GM12878 (cell line): ENCODE measurements around the gene AATF. TPM values are rescaled to one million over a fixed set of nuclear protein-coding genes. Genes with fewer than 3 reads are reported as not detected.

Source experiments
- ATAC-seq: fragments of 200-7000 bp; cut with Tn5 transposase; 3 replicates; pipeline ENCODE4 v1.9.1; 2020; ENCODE audit warnings: mild to moderate bottlenecking, moderate library complexity
- BruUV-seq: library from RNA; stranded (reverse); fragments of 400-500 nt; replicated peaks from 2 replicates; lab custom pipeline; 2021; lab: Mats Ljungman, UMichigan
- CTCF ChIA-PET: fragments of 300-600 bp; sonication (Branson Sonifier 250); formaldehyde crosslinking; extraction: SDS; loops from one replicate; lab custom pipeline; 2021; ENCODE audit warnings: inconsistent platforms; lab: Yijun Ruan, JAX
- POLR2A ChIA-PET: fragments of 350-600 bp; formaldehyde crosslinking; extraction: SDS; loops from one replicate; lab custom pipeline; 2021; ENCODE audit warnings: inconsistent platforms; lab: Charles Lee
- RAD21 ChIA-PET: fragments of 300-600 bp; sonication (Branson Sonifier 250); formaldehyde crosslinking; loops from one replicate; lab custom pipeline; 2023; ENCODE audit warnings: antibody characterized with exemption; ENCODE audit not compliant: unreplicated experiment; lab: Charles Lee
- SMC1A ChIA-PET: fragments of 300-600 bp; sonication (Branson Sonifier 250); formaldehyde crosslinking; loops from one replicate; lab custom pipeline; 2023; ENCODE audit not compliant: unreplicated experiment, uncharacterized antibody; lab: Charles Lee
- DNase-seq: peaks from one replicate; pipeline ENCODE4 v3.0.0-alpha.2; 2011; ENCODE audit warnings: low read depth, low spot score
- FAIRE-seq: peaks from 3 replicates; lab custom pipeline; 2011; peaks lifted over from hg19 to GRCh38; lab: Jason Lieb, UNC
- H2AFZ ChIP-seq: 2 replicates; pipeline ENCODE4 v1.6.0; 2011; ENCODE audit warnings: low read depth, low read length, control low read depth; ENCODE audit not compliant: control insufficient read depth
- H3K27ac ChIP-seq: 2 replicates; pipeline ENCODE4 v1.5.1; 2011; ENCODE audit warnings: control low read depth; ENCODE audit not compliant: control insufficient read depth, insufficient read depth
- H3K27me3 ChIP-seq, 2 experiments: replicated peaks in 1 of 2; 2 replicates each; pipeline versions ENCODE4 v1.6.0 to v1.6.1; 2011; ENCODE audit warnings: low read length in 1 of 2; ENCODE audit not compliant: control insufficient read depth in 2 of 2, insufficient read depth in 2 of 2
- H3K36me3 ChIP-seq, 2 experiments: 2 replicates each; pipeline ENCODE4 v1.5.1; 2011; ENCODE audit warnings: low read length in 1 of 2; ENCODE audit not compliant: control insufficient read depth in 2 of 2, insufficient read depth in 2 of 2
- H3K4me1 ChIP-seq: 2 replicates; pipeline ENCODE4 v1.6.1; 2011; ENCODE audit warnings: mild to moderate bottlenecking, low read length, moderate library complexity, mixed read lengths; ENCODE audit not compliant: control insufficient read depth, insufficient read depth
- H3K4me2 ChIP-seq: 2 replicates; pipeline ENCODE4 v1.6.0; 2011; ENCODE audit warnings: control low read depth; ENCODE audit not compliant: control insufficient read depth, insufficient read depth
- H3K4me3 ChIP-seq: fragments of 200-600 bp; sonication (generic); 2 replicates; pipeline ENCODE4 v1.5.1; 2016
- H3K79me2 ChIP-seq: 2 replicates; pipeline ENCODE4 v1.6.0; 2011; ENCODE audit warnings: low read length; ENCODE audit not compliant: control insufficient read depth, insufficient read depth
- H3K9ac ChIP-seq: 2 replicates; pipeline ENCODE4 v1.8.0; 2011; ENCODE audit warnings: low read length, control low read depth, mixed read lengths; ENCODE audit not compliant: control insufficient read depth, insufficient read depth
- H3K9me3 ChIP-seq: replicated peaks from 3 replicates; pipeline ENCODE4 v1.5.1; 2011; ENCODE audit warnings: mild to moderate bottlenecking, low read length; ENCODE audit not compliant: control insufficient read depth, insufficient read depth
- H4K20me1 ChIP-seq: 2 replicates; pipeline ENCODE4 v1.6.0; 2011; ENCODE audit not compliant: control insufficient read depth, insufficient read depth
- ATF3 ChIP-seq: IDR thresholded peaks from 2 replicates; pipeline ENCODE4 v1.6.1; 2011; ENCODE audit warnings: low read depth, mild to moderate bottlenecking, low read length, moderate library complexity, borderline replicate concordance; ENCODE audit errors: extremely low read depth
- BACH1 ChIP-seq: fragments of 450-650 bp; IDR thresholded peaks from 2 replicates; pipeline ENCODE4 v1.6.1; 2017; ENCODE audit warnings: mild to moderate bottlenecking, borderline replicate concordance
- CEBPB ChIP-seq, 2 experiments: fragments of 150-350 bp in 1 of 2; IDR thresholded peaks; 2 replicates each; pipeline ENCODE4 v1.6.1; 2012 to 2014; ENCODE audit warnings: low read depth in 2 of 2, low read length in 2 of 2, borderline replicate concordance in 1 of 2, inconsistent platforms in 1 of 2
- ESRRA ChIP-seq: IDR thresholded peaks from 2 replicates; pipeline ENCODE4 v1.6.1; 2012; ENCODE audit warnings: mild to moderate bottlenecking, low read length, improper control_type of control experiment
- FOS ChIP-seq: IDR thresholded peaks from 3 replicates; pipeline ENCODE4 v1.6.1; 2011; ENCODE audit warnings: borderline replicate concordance; ENCODE audit not compliant: insufficient read length; ENCODE audit errors: extremely low read depth
- ZBTB33 ChIP-seq: fragments of 450-650 bp; IDR thresholded peaks from 2 replicates; pipeline ENCODE4 v1.6.1; 2017; ENCODE audit warnings: mild to moderate bottlenecking
- WGBS: methylation state at CpG from one replicate; pipeline ENCODE4 v1.1.6; 2016; ENCODE audit warnings: low lambda C conversion rate; ENCODE audit not compliant: insufficient replicate concordance, insufficient coverage; ENCODE audit errors: missing lambda C conversion rate; 5-methylcytosine and 5-hydroxymethylcytosine counted together
- in situ Hi-C: fragments of 300-500 bp; cut with MboI; formaldehyde crosslinking; loops from 9 replicates; pipeline ENCODE4 v1.14.3; 2018; ENCODE audit warnings: mixed read lengths
- intact Hi-C: fragments of 100-400 bp; cut with micrococcal nuclease; formaldehyde crosslinking; loops from one replicate; pipeline ENCODE4 v1.14.2; 2022; ENCODE audit not compliant: unreplicated experiment
- polyA plus RNA-seq, 11 experiments: library from polyadenylated mRNA; depleted of rRNA in 4 of 11; unstranded in 6 of 11; stranded (reverse) in 5 of 11; fragments of >200 nt; fragmentation: Nextera tagmentation in 4 of 11; fragmentation: Illumina TruSeq in 1 of 11; extraction: Ambion mirVana in 4 of 11; extraction: Trizol in 1 of 11; gene quantifications; 1 replicate in 1 of 11; 2 replicates in 10 of 11; pipeline versions ENCODE4 v1.2.1 to v1.2.3, GENCODE V29; 2011 to 2016; ENCODE audit warnings: inconsistent platforms in 2 of 11, missing spikeins in 2 of 11, low read depth in 1 of 11
- total RNA-seq, 4 experiments: library from RNA; depleted of rRNA in 3 of 4; stranded (reverse); fragments of >200 nt in 3 of 4; fragmentation: Illumina TruSeq in 1 of 4; extraction: Trizol in 1 of 4; gene quantifications; 2 replicates each; pipeline versions ENCODE4 v1.2.1 to v1.2.3, GENCODE V29; 2013 to 2021

AATF gene
- total and polyA plus RNA-seq, 10 of the 15 experiments (the other 5 are each of a cell fraction or from before 2014, with no cell fraction given), result 36.8 to 110 (median 77.9) TPM

GRCh38 chr17:37096071-37096470 lies 147.3 kb downstream of the AATF start:
- ATAC-seq (no peak), DNase-seq (no peak), FAIRE-seq (no peak)
- no TSS peak for BruUV-seq
- no peaks in the 10 kb centered on the region for H3K4me1 ChIP-seq
- H3K4me3 ChIP-seq, result no peak overlapping the region
- H3K27me3 ChIP-seq, result no peaks in the 10 kb centered on the region
- H2AFZ ChIP-seq, result no peak overlapping the region
- no peak overlapping the region for H3K4me2 ChIP-seq
- POLR2A ChIA-PET, result no interaction called here
- H3K27ac ChIP-seq, result no peak overlapping the region
- RAD21 ChIA-PET, result no interaction called here
- SMC1A ChIA-PET, result no interaction called here
- CTCF ChIA-PET, result no interaction called here
- no peaks in the 10 kb centered on the region for H3K79me2 ChIP-seq
- H3K36me3 ChIP-seq, result peaks cover 18 to 24% of the 10 kb centered on the region in 2 experiments
- in situ Hi-C loops, result no loop called here
- intact Hi-C loops, result no loop called here
- H4K20me1 ChIP-seq, result no peaks in the 10 kb centered on the region
- WGBS, result 100% methylated on average over 2 of the region's 2 CpGs
- TF ChIP-seq ATF3, result no peak
- TF ChIP-seq ESRRA, result no peak
- no peak for TF ChIP-seq BACH1
- no peak for TF ChIP-seq ZBTB33
- no peak for TF ChIP-seq CEBPB (IDR thresholded peaks at IDR 0.05; ENCODE audit: borderline replicate concordance in 1 of 2, low read depth in 2 of 2, low read length in 2 of 2)
- TF ChIP-seq FOS, result no peak
- TF ChIP-seq, all 136 proteins: peak for 0
- Histone ChIP-seq H3K9ac (no peak overlapping the region), H3K9me3 (no peaks in the 10 kb centered on the region)
